ENCODE measurements around the gene PAFAH1B1.
"Not testable (repeated sequence)": the region's sequence is repeated elsewhere in the genome, so short reads cannot be mapped to it uniquely, and the experiment has no call there.

PAFAH1B1 gene

GRCh38 chr17:2636169-2636930 is 42.9 kb downstream of the PAFAH1B1 start:
- DNase-seq: no peak

- no peak for DNase-seq
These were observed 44.0 kb downstream of the PAFAH1B1 start for GRCh38 chr17:2637422-2637821.

GRCh38 chr17:2644971-2645370 is 51.5 kb downstream of the PAFAH1B1 start:
- DNase-seq: no peak

GRCh38 chr17:2647957-2648356 is 54.5 kb downstream of the PAFAH1B1 start:
- DNase-seq: no peak

- no peak for DNase-seq
These were observed 55.7 kb downstream of the PAFAH1B1 start for GRCh38 chr17:2649191-2649590.

- DNase-seq: not testable (repeated sequence)
These were observed 59.5 kb downstream of the PAFAH1B1 start for GRCh38 chr17:2652911-2653310.

GRCh38 chr17:2655546-2655945 is 62.1 kb downstream of the PAFAH1B1 start:
- no peak for DNase-seq

- DNase-seq: no peak
These were observed 62.8 kb downstream of the PAFAH1B1 start for GRCh38 chr17:2656283-2656682.

GRCh38 chr17:2659337-2659736 is 65.9 kb downstream of the PAFAH1B1 start:
- not testable (repeated sequence) for DNase-seq

- not testable (repeated sequence) for DNase-seq
These were observed 67.0 kb downstream of the PAFAH1B1 start for GRCh38 chr17:2660410-2660809.

GRCh38 chr17:2672026-2672425 is 78.6 kb downstream of the PAFAH1B1 start:
- no peak for DNase-seq

- not testable (repeated sequence) for DNase-seq
These were observed 85.8 kb downstream of the PAFAH1B1 start for GRCh38 chr17:2679247-2679646.

- no peak for DNase-seq
These were observed 87.5 kb downstream of the PAFAH1B1 start for GRCh38 chr17:2680961-2681360.

GRCh38 chr17:2681650-2682049 is 88.2 kb downstream of the PAFAH1B1 start:
- no peak for DNase-seq

GRCh38 chr17:2682176-2682938 is 88.9 kb downstream of the PAFAH1B1 start:
- no peak for DNase-seq

- no peak for DNase-seq
These were observed 90.5 kb downstream of the PAFAH1B1 start for GRCh38 chr17:2683912-2684311.

- DNase-seq: no peak
These were observed 91.1 kb downstream of the PAFAH1B1 start for GRCh38 chr17:2684549-2684948.

GRCh38 chr17:2685696-2686095 is 92.2 kb downstream of the PAFAH1B1 start:
- DNase-seq: no peak

- no peak for DNase-seq
These were observed 93.6 kb downstream of the PAFAH1B1 start for GRCh38 chr17:2687074-2687418.

- no peak for DNase-seq
These were observed 95.2 kb downstream of the PAFAH1B1 start for GRCh38 chr17:2688351-2689342.

GRCh38 chr17:2689411-2690164 is 96.1 kb downstream of the PAFAH1B1 start:
- peak; percentile 21 for DNase-seq

Measured in CD4-positive, alpha-beta T cell treated with Interleukin-17A for 4 hours (primary cell).